IMR-90 (cell line): ENCODE data around the gene L1CAM. TPM values are rescaled to one million over a fixed set of nuclear protein-coding genes. Genes with fewer than 3 reads are reported as not detected.

Source experiments
- ATAC-seq: fragments of 200-7000 bp; cut with Tn5 transposase; 2 replicates; pipeline ENCODE4 v1.9.1; 2020; ENCODE audit warnings: low read depth, mild to moderate bottlenecking, moderate library complexity
- BruUV-seq: library from RNA; stranded (reverse); fragments of 400-500 nt; replicated peaks from 2 replicates; lab custom pipeline; 2021; lab: Mats Ljungman, UMichigan
- CTCF ChIA-PET: fragments of 300-600 bp; formaldehyde crosslinking; extraction: SDS; loops from one replicate; lab custom pipeline; 2021; ENCODE audit warnings: antibody characterized with exemption; lab: Yijun Ruan, JAX
- POLR2A ChIA-PET: fragments of 300-600 bp; sonication (Branson Sonifier 250); formaldehyde crosslinking; loops from one replicate; lab custom pipeline; 2022; ENCODE audit warnings: antibody characterized with exemption; ENCODE audit not compliant: unreplicated experiment; lab: Charles Lee
- DNase-seq: peaks from one replicate; pipeline ENCODE4 v3.0.0; 2013
- H2AFZ ChIP-seq: replicated peaks from 2 replicates; pipeline ENCODE3; 2013; ENCODE audit warnings: low read length, mild to moderate bottlenecking; ENCODE audit not compliant: poor library complexity
- H2AK5ac ChIP-seq: 2 replicates; pipeline ENCODE4 v1.6.1; 2013; ENCODE audit warnings: low read depth, low read length, inconsistent platforms
- H2AK9ac ChIP-seq: replicated peaks from 2 replicates; pipeline ENCODE3; 2013; ENCODE audit warnings: mild to moderate bottlenecking, low read depth, low read length, moderate library complexity; ENCODE audit not compliant: poor library complexity
- H2BK120ac ChIP-seq: 2 replicates; pipeline ENCODE4 v1.6.1; 2013; ENCODE audit warnings: low read depth, low read length, inconsistent platforms
- H2BK15ac ChIP-seq: 3 replicates; pipeline ENCODE4 v1.6.1; 2013; ENCODE audit warnings: low read depth, low read length, inconsistent platforms
- H2BK20ac ChIP-seq: 2 replicates; pipeline ENCODE4 v1.6.1; 2013; ENCODE audit warnings: low read depth, mild to moderate bottlenecking, inconsistent platforms, low read length, moderate library complexity
- H2BK5ac ChIP-seq: 2 replicates; pipeline ENCODE4 v1.6.1; 2013; ENCODE audit warnings: mild to moderate bottlenecking, low read depth, low read length, inconsistent platforms; ENCODE audit not compliant: poor library complexity, severe bottlenecking
- H3K14ac ChIP-seq: replicated peaks from 2 replicates; pipeline ENCODE4 v1.6.1; 2013; ENCODE audit warnings: low read depth, low read length, inconsistent platforms
- H3K18ac ChIP-seq: 2 replicates; pipeline ENCODE4 v1.6.1; 2013; ENCODE audit warnings: low read depth, low read length, control low read depth
- H3K23ac ChIP-seq: 2 replicates; pipeline ENCODE4 v1.6.1; 2013; ENCODE audit warnings: low read depth, low read length, inconsistent platforms
- H3K27ac ChIP-seq: 2 replicates; pipeline ENCODE4 v1.5.1; 2013; ENCODE audit warnings: mild to moderate bottlenecking, control low read depth, low read length; ENCODE audit not compliant: insufficient read depth
- H3K27me3 ChIP-seq: 2 replicates; pipeline ENCODE4 v1.6.1; 2013; ENCODE audit warnings: low read length; ENCODE audit not compliant: control insufficient read depth, insufficient read depth
- H3K36me3 ChIP-seq: 2 replicates; pipeline ENCODE4 v1.6.1; 2013; ENCODE audit warnings: low read length, mixed read lengths; ENCODE audit not compliant: control insufficient read depth, insufficient read depth
- H3K4ac ChIP-seq: 2 replicates; pipeline ENCODE4 v1.6.1; 2013; ENCODE audit warnings: low read depth, low read length, inconsistent platforms
- H3K4me1 ChIP-seq: 2 replicates; pipeline ENCODE4 v1.6.1; 2013; ENCODE audit warnings: low read length, mixed read lengths; ENCODE audit not compliant: control insufficient read depth, insufficient read depth
- H3K4me2 ChIP-seq: 2 replicates; pipeline ENCODE4 v1.6.1; 2013; ENCODE audit warnings: low read depth, mild to moderate bottlenecking, control low read depth, low read length, moderate library complexity
- H3K4me3 ChIP-seq: 2 replicates; pipeline ENCODE4 v1.5.1; 2013; ENCODE audit warnings: low read depth, mild to moderate bottlenecking, control low read depth, low read length, moderate library complexity; ENCODE audit not compliant: insufficient read depth
- H3K56ac ChIP-seq: 2 replicates; pipeline ENCODE4 v1.6.1; 2013; ENCODE audit warnings: low read length, inconsistent platforms; ENCODE audit not compliant: insufficient read depth; ENCODE audit errors: extremely low read depth
- H3K79me1 ChIP-seq, 2 experiments: 2 replicates each; pipeline ENCODE4 v1.6.1; 2013; ENCODE audit warnings: low read length in 2 of 2, inconsistent platforms in 1 of 2, low read depth in 1 of 2
- H3K9ac ChIP-seq: 2 replicates; pipeline ENCODE4 v1.6.1; 2013; ENCODE audit warnings: low read depth, low read length, control low read depth
- H3K9me1 ChIP-seq: 2 replicates; pipeline ENCODE4 v1.6.1; 2013; ENCODE audit warnings: low read length, inconsistent platforms; ENCODE audit not compliant: insufficient read depth
- H3K9me3 ChIP-seq: 2 replicates; pipeline ENCODE4 v1.6.1; 2013; ENCODE audit warnings: low read length; ENCODE audit not compliant: control insufficient read depth, insufficient read depth
- H4K20me1 ChIP-seq: 2 replicates; pipeline ENCODE4 v1.6.1; 2013; ENCODE audit warnings: low read length, inconsistent platforms; ENCODE audit not compliant: insufficient read depth
- H4K5ac ChIP-seq: 2 replicates; pipeline ENCODE4 v1.6.1; 2013; ENCODE audit warnings: mild to moderate bottlenecking, low read depth, low read length, control low read depth
- H4K8ac ChIP-seq, 2 experiments: 2 replicates each; pipeline ENCODE4 v1.6.1; 2013; ENCODE audit warnings: low read depth in 2 of 2, low read length in 2 of 2, control low read depth in 1 of 2, inconsistent platforms in 1 of 2
- H4K91ac ChIP-seq: 2 replicates; pipeline ENCODE4 v1.6.1; 2013; ENCODE audit warnings: low read depth, low read length, inconsistent platforms; ENCODE audit not compliant: insufficient read depth
- MAZ ChIP-seq: IDR thresholded peaks from 2 replicates; pipeline ENCODE4 v1.6.1; 2012; ENCODE audit warnings: low read depth, mild to moderate bottlenecking, low read length, improper control_type of control experiment, moderate library complexity, borderline replicate concordance
- WGBS, 2 experiments: methylation state at CpG; one replicate each; pipeline versions ENCODE4 v1.1.5 to v1.1.7; 2013; ENCODE audit warnings: missing lambda C conversion rate in 2 of 2; ENCODE audit not compliant: insufficient read length in 1 of 2; ENCODE audit errors: extremely low coverage in 2 of 2; 5-methylcytosine and 5-hydroxymethylcytosine counted together
- dilution Hi-C: fragments of 300-500 bp; cut with HindIII; formaldehyde crosslinking; loops from one replicate; pipeline ENCODE4 v1.14.3; 2018; ENCODE audit warnings: low sequenced_read_pairs; ENCODE audit not compliant: unreplicated experiment
- in situ Hi-C: fragments of 300-500 bp; cut with MboI; formaldehyde crosslinking; loops from 3 replicates; pipeline ENCODE4 v1.14.3; 2019; ENCODE audit warnings: low sequenced_read_pairs, inconsistent platforms, mixed read lengths
- intact Hi-C: fragments of 100-400 bp; cut with micrococcal nuclease; formaldehyde crosslinking; loops from 2 replicates; pipeline ENCODE4 v1.10.0; 2022
- polyA plus RNA-seq, 3 experiments: library from polyadenylated mRNA; depleted of rRNA; stranded (reverse); fragments of >200 nt; gene quantifications; 2 replicates each; pipeline ENCODE4 v1.2.3, GENCODE V29; 2012; ENCODE audit warnings: low replicate concordance in 1 of 3
- total RNA-seq: library from RNA; depleted of rRNA; stranded (reverse); fragments of >200 nt; gene quantifications from 2 replicates; pipeline ENCODE4 v1.2.3, GENCODE V29; 2012

L1CAM gene
- total and polyA plus RNA-seq, 2 of the 4 experiments (the other 2 are of a cell fraction): 0.36 to 1.9 TPM

- Histone ChIP-seq H3K36me3 (peaks cover 10% of the 10 kb centered on the region; the same call in 1 of the 2 replicates), H3K4me2 (peak within 1 kb of the TSS; percentile 88; the same call in 1 of the 2 replicates), H4K20me1 (no peaks in the 10 kb centered on the region; the same call in none of the 2 replicates), H2AK5ac (peak within 1 kb of the TSS; percentile 94; the same call in 1 of the 2 replicates), H3K27ac (peak within 1 kb of the TSS; percentile 97), H3K9ac (peak within 1 kb of the TSS; percentile 94; the same call in 1 of the 2 replicates), H3K9me1 (no peaks in the 10 kb centered on the region; the same call in 1 of the 2 replicates), H3K14ac (no peak within 1 kb of the TSS), H3K56ac (no peak within 1 kb of the TSS), H2AFZ (peak within 1 kb of the TSS; percentile 61), H2AK9ac (peak within 1 kb of the TSS; percentile 97), H2BK20ac (no peak within 1 kb of the TSS), H2BK15ac (no peak within 1 kb of the TSS), H2BK120ac (no peak within 1 kb of the TSS), H4K91ac (peak within 1 kb of the TSS; percentile 73; the same call in 1 of the 2 replicates), H3K4me1 (peaks cover 2% of the 10 kb centered on the region), H3K18ac (no peak within 1 kb of the TSS), H3K4me3 (no peak within 1 kb of the TSS), H4K8ac (peak within 1 kb of the TSS; percentile 67 to 97; a peak in 2 of 4 replicates), H3K27me3 (peaks cover under 1% of the 10 kb centered on the region; the same call in 1 of the 2 replicates), H2BK5ac (no peak within 1 kb of the TSS), H3K79me1 (peaks cover 0 to 7% of the 10 kb centered on the region in 2 experiments; a peak in 2 of 4 replicates), H4K5ac (peak within 1 kb of the TSS; percentile 82; the same call in 1 of the 2 replicates), H3K9me3 (no peaks in the 10 kb centered on the region), H3K4ac (peak within 1 kb of the TSS; percentile 95), H3K23ac (no peak within 1 kb of the TSS; the same call in 1 of the 2 replicates)
- in situ Hi-C loops (no loop called here), dilution Hi-C loops (no loop called here), intact Hi-C loops (loop anchor here (5.0 kb wide), 1 partner anchor 134 kb away; the partner anchor contains the start of genes IDH3G and SSR4)
- ChIA-PET POLR2A (no interaction called here), CTCF (no interaction called here)
- 57% methylated on average over 31 of the region's 59 CpGs; no CpG with 5 or more reads in 1 of the 2 experiments for WGBS, 2 experiments
- no peak for TF ChIP-seq MAZ
- no TSS peak for BruUV-seq
- DNase-seq (no peak), ATAC-seq (no peak)
These were observed 40.0 kb upstream of the L1CAM start, which contains the start of gene ARHGAP4 for GRCh38 chrX:153925739-153926551. ARHGAP4 (minus strand) TSS chrX:153926264; CDS start chrX:153926202, 62 bp downstream.
